Activated CD4-positive, alpha-beta T cell treated with anti-CD3 and anti-CD28 coated beads, Interleukin-2, Interleukin-6, amounts not matched to agents 100 ng/mL and 50 ng/mL, durations not matched to agents 16 hours and 8 hours (primary cell): Measurements from ENCODE around the gene ZC3H7B.
"Not testable (repeated sequence)": the region's sequence is repeated elsewhere in the genome, so short reads cannot be mapped to it uniquely, and the experiment has no call there.

Source experiments
- DNase-seq: peaks from one replicate; pipeline ENCODE4 v3.0.0-alpha.2; 2020

Gene ZC3H7B

GRCh38 chr22:41387341-41387740, 86.0 kb downstream of the ZC3H7B start:
- no peak for DNase-seq

GRCh38 chr22:41394012-41394356, 92.7 kb downstream of the ZC3H7B start:
- no peak for DNase-seq

GRCh38 chr22:41395531-41396240, 94.4 kb downstream of the ZC3H7B start:
- DNase-seq, result no peak

- DNase-seq, result no peak
These were observed 96.0 kb downstream of the ZC3H7B start for GRCh38 chr22:41397143-41397811.

DNA sequence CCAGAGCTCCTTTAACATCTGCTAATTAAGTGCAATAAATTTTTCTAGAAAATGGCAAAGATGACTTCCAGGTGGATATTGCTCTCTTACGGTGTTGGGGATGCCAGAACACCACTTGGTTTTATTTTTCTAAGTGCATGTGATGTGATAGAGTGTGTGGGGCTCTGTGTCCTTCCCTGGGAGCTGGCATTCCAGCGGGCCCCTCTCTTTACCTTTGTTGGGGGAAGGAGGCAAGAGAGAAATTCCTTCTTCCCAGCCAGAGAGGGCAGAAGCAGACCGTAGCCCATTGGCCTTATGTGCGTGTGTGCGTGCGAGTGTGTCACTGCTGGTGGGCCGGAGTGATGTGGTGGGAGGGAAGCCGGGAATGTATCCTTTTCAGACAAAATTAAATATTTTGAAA, 97.6 kb downstream of the ZC3H7B start:
- DNase-seq, result no peak

DNA sequence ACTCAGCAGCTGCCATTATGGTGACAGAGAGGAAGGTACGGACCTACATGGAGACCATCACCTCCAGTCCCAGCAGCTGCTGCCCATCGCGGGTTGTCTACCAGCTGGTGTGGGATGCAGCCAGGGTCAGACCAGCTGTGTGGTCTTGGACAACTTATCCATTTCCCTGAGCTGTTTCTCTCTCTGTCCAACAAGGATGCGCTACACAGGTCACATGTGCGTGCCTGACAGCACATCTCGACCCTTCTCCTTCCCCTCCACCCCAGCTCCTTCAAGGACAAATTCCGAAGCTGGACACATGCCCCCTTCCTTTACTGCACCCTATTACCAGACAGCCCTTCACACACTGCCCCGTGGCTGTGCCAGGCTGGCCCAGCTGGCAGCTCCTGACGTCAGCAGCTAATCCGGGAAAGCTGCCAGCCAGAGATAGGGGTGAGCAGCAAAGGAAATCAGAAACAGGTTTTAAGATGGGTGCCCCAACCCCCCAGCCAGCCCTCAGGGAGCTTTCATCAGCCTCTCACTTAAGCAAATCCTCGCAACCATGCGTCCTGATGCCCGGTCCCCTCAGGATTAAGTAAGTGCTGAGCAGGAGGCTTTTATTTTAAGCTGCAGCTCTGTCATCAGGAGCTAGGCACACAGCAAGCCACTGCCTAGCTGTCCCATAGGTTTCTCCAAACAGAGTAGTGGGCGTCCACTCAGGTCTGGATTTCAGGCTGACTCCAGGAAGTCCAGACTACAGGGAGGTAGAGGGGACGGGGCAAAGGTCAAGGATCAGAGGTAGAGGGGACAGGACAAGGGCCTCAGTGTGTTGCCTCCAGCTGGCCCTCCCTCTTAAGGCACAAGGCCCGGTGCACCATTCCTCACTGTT, 100.7 kb downstream of the ZC3H7B start:
- no peak for DNase-seq

- DNase-seq, result not testable (repeated sequence)
These were observed 101.5 kb downstream of the ZC3H7B start for GRCh38 chr22:41402851-41403250.

DNA sequence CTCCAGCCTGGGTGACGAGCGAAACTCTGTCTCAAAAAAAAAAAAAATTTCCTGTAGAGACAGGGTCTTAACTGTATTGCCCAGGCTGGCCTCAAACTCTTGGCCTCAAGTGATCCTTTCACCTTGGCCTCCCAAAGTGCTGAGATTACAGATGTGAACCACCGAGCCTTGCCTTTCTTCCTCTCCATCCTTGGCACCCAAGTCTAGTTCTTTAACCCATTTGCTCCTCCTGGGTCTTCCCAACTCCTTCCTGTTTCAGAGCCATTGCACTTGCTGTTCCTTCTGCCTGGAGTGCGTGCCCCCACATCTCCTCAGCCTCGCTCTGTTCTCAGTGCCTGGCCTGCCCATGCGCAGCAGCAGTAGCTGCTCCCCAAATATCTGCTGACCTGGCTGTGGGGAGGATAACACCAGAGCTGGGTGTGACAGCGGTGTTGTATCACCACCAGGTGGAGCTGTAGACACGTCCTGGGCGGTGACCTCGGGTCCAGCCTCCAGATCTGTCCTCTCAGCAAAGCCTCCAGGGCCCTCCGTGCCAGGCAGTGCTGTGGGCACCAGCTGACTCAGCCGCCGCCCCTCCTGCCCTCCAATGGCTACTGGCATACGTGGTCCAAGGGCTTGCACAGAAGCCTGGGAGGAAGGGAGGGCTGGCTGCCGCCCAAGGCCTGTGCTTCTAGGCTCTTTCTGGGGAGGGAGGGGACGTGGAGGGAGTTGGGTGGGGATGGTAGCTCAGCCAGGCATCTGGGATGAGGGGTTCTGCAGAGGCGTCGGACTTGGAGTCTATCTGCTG, 102.4 kb downstream of the ZC3H7B start:
- peak; percentile 95 for DNase-seq

GRCh38 chr22:41405588-41405987, 104.3 kb downstream of the ZC3H7B start:
- no peak for DNase-seq

DNA sequence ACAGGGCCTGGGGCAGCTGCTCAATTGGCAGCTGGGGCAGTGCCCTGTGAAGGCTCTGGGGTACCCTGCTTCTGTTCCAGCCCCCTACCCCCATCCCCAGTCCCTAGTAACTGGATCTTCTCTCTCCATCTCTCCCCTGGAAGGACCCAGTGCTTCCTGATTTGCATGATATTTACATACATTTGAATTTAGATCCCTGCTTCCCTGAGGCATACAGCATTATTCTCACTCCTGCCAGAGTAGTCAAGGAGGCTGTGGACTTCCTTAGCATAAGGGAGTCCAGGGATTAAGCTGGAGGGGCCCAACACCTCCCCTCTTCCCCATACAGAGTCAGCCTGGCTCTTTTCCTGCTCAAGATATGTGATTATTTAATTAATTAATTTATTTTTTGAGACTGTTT, 105.1 kb downstream of the ZC3H7B start:
- DNase-seq, result no peak

DNA sequence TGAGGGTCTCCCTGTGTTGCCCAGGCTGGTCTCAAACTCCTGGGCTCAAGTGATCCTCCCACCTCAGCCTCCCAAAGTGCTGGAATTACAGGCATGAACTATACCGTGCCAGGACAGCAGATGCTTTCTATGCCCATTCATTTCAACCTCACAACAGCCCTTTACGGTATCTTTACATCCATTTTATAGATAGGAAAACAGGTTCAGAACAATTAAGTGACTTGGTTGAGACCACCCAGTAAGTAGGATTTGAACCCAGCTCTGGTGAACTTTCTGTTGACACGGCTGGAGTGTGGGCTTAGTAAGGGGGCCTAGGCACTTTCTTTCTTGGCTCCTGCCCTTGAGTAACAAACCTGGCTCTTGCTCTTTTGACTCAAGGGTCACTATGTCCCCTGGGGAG, 106.1 kb downstream of the ZC3H7B start:
- DNase-seq, result no peak

DNA sequence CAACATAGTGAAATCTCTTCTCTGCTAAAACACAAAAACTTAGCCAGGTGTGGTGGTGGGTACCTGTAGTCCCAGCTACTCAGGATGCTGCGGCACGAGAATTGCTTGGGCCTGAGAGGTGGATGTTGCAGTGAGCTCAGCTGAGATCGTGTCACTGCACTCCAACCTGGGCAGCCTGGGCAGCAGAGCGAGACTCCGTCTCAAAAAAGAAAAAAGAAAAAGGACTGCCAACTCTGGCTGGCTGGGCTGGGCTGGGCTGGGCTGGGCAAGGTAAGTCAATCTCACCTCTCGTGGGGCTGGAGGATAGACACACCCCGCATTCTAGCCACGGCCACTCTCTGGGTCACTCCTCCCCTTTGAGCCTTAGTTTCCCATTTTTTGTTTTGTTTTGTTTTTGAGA, 107.3 kb downstream of the ZC3H7B start:
- no peak for DNase-seq
